Esophagus squamous epithelium (tissue), 5 donors: ENCODE results near the gene GPRIN3. TPM values are rescaled to one million over a fixed set of nuclear protein-coding genes. Genes with fewer than 3 reads are reported as not detected.

ENCODE experiments used
- DNase-seq: peaks from one replicate; lab custom pipeline; 2025; lab: John Stamatoyannopoulos, UW
- H3K27ac ChIP-seq, 4 donors: fragments of 200-600 bp; sonication (generic); one replicate each; pipeline ENCODE4 v1.5.1; 2016 to 2019; ENCODE audit warnings: mild to moderate bottlenecking in 1 of 4
- H3K27me3 ChIP-seq, 4 donors: fragments of 200-600 bp; sonication (generic); 1 replicate in 3 of 4; 2 replicates in 1 of 4; pipeline versions ENCODE4 v1.5.1 to v1.6.0; 2017 to 2021; ENCODE audit warnings: antibody characterized with exemption in 1 of 4
- H3K36me3 ChIP-seq, 3 donors: fragments of 200-600 bp; sonication (generic); one replicate each; pipeline ENCODE4 v1.5.1; 2016 to 2019
- H3K4me1 ChIP-seq, 3 donors: fragments of 200-600 bp; sonication (generic); one replicate each; pipeline ENCODE4 v1.5.1; 2017 to 2019
- H3K4me3 ChIP-seq, 4 donors: fragments of 200-600 bp; sonication (generic); 1 replicate in 3 of 4; 2 replicates in 1 of 4; pipeline ENCODE4 v1.5.1; 2016 to 2019; ENCODE audit warnings: mild to moderate bottlenecking in 2 of 4, moderate library complexity in 1 of 4
- H3K9me3 ChIP-seq, 3 donors: fragments of 200-600 bp; sonication (generic); one replicate each; pipeline ENCODE4 v1.5.1; 2016 to 2019
- CTCF ChIP-seq, 6 experiments: fragments of 450-650 bp in 4 of 6; fragments of 200-600 bp in 2 of 6; sonication (generic) in 2 of 6; IDR thresholded peaks; one replicate each; pipeline ENCODE4 v1.5.1; 2016 to 2019; ENCODE audit warnings: antibody characterized with exemption in 6 of 6, mild to moderate bottlenecking in 4 of 6, moderate library complexity in 4 of 6
- POLR2A ChIP-seq, 4 donors: fragments of 450-650 bp; IDR thresholded peaks; one replicate each; pipeline ENCODE4 v1.6.1; 2017; ENCODE audit warnings: antibody characterized with exemption in 4 of 4, mild to moderate bottlenecking in 4 of 4, moderate library complexity in 3 of 4
- WGBS, 2 donors: methylation state at CpG; one replicate each; pipeline ENCODE4 v1.1.5; 2018; 5-methylcytosine and 5-hydroxymethylcytosine counted together
- intact Hi-C: fragments of 100-400 bp; cut with DNase I; formaldehyde crosslinking; loops from one replicate; pipeline ENCODE4 v1.15.0; 2022
- total RNA-seq, 4 donors: library from RNA; depleted of rRNA; stranded (reverse); fragments of >200 nt; gene quantifications; one replicate each; pipeline ENCODE4 v1.1.0, GENCODE V29; 2016
- donor health status: DM: yes; HTN: yes; CAD: no.

GPRIN3 gene
- total RNA-seq, 4 donors from 2014 or later: 0.83 to 4.2 (median 1.9) TPM

- intact Hi-C loops: no loop called here
- DNase-seq: no peak
- WGBS, 2 donors: 39 to 54% methylated on average over 1 of the region's 1 CpG
- no peak overlapping the region for H3K4me3 ChIP-seq
- H3K27ac ChIP-seq: no peak overlapping the region
- H3K9me3 ChIP-seq: no peaks in the 10 kb centered on the region
- no peaks in the 10 kb centered on the region for H3K27me3 ChIP-seq
- TF ChIP-seq CTCF (IDR thresholded peaks at IDR 0.05) (no peak), POLR2A (IDR thresholded peaks at IDR 0.05) (no peak)
- no peaks in the 10 kb centered on the region for H3K36me3 ChIP-seq
- peaks cover 0 to 3% (median 0%) of the 10 kb centered on the region in 3 donors for H3K4me1 ChIP-seq
Observed at GRCh38 chr4:89296399-89296798, 11.2 kb downstream of the GPRIN3 start.

- intact Hi-C loops: no loop called here
- no peak for DNase-seq
- TF ChIP-seq CTCF (IDR thresholded peaks at IDR 0.05): no peak
- TF ChIP-seq POLR2A (IDR thresholded peaks at IDR 0.05): no peak
- H3K36me3 ChIP-seq: no peaks in the 10 kb centered on the region
- H3K4me1 ChIP-seq: peaks cover 0 to 3% (median 0%) of the 10 kb centered on the region in 3 donors
- H3K9me3 ChIP-seq: no peaks in the 10 kb centered on the region
- H3K27ac ChIP-seq: peak overlapping the region in 3 of 4 donors; percentile 33 to 51 (median 38)
- H3K27me3 ChIP-seq: no peaks in the 10 kb centered on the region
- H3K4me3 ChIP-seq: no peak overlapping the region
- WGBS, 2 donors: 80 to 84% methylated on average over 3 of the region's 3 CpGs
Observed at GRCh38 chr4:89295415-89295927, 12.1 kb downstream of the GPRIN3 start.

GRCh38 chr4:89294573-89295269 is 12.9 kb downstream of the GPRIN3 start:
- Histone ChIP-seq H3K4me1 (peaks cover 0 to 3% (median 0%) of the 10 kb centered on the region in 3 donors), H3K36me3 (no peaks in the 10 kb centered on the region), H3K9me3 (no peaks in the 10 kb centered on the region), H3K27ac (peak overlapping the region in 3 of 4 donors; percentile 33 to 51 (median 38)), H3K27me3 (no peaks in the 10 kb centered on the region), H3K4me3 (no peak overlapping the region)
- TF ChIP-seq POLR2A (IDR thresholded peaks at IDR 0.05): peak in 1 of 4 donors; percentile 44
- TF ChIP-seq CTCF (IDR thresholded peaks at IDR 0.05): no peak
- 38% methylated on average over 5 of the region's 5 CpGs for WGBS, 2 donors
- intact Hi-C loops: no loop called here
- DNase-seq: no peak

GRCh38 chr4:89293299-89293698 is 14.3 kb downstream of the GPRIN3 start:
- TF ChIP-seq CTCF (IDR thresholded peaks at IDR 0.05) (no peak), POLR2A (IDR thresholded peaks at IDR 0.05) (no peak)
- DNase-seq: no peak
- Histone ChIP-seq H3K4me1 (peaks cover 0 to 3% (median 0%) of the 10 kb centered on the region in 3 donors), H3K36me3 (no peaks in the 10 kb centered on the region), H3K27me3 (no peaks in the 10 kb centered on the region), H3K9me3 (no peaks in the 10 kb centered on the region), H3K27ac (peak overlapping the region in 2 of 4 donors; percentile 58 to 63), H3K4me3 (peak overlapping the region in 1 of 4 donors; percentile 8)
- intact Hi-C loops: no loop called here
- WGBS, 2 donors: 68 to 77% methylated on average over 4 of the region's 4 CpGs
